Renal cortical epithelial cell (primary cell): Measurements from ENCODE around the gene IFI35. TPM values are rescaled to one million over a fixed set of nuclear protein-coding genes. Genes with fewer than 3 reads are reported as not detected.
"Not testable (repeated sequence)": the region's sequence is repeated elsewhere in the genome, so short reads cannot be mapped to it uniquely, and the experiment has no call there.

ENCODE experiments used
- DNase-seq: peaks from one replicate; pipeline ENCODE4 v3.0.0-alpha.2; 2011; ENCODE audit warnings: low read depth
- total RNA-seq: library from RNA; depleted of rRNA; stranded (reverse); fragments of >200 nt; gene quantifications from 2 replicates; pipeline ENCODE4 v1.2.3, GENCODE V29; 2014

IFI35 gene
- total RNA-seq, 1 donor from 2014 or later, result 14.9 TPM

- peak; percentile 85 for DNase-seq
These were observed 18.1 kb downstream of the IFI35 start, which contains the start of gene RND2 for GRCh38 chr17:43024407-43025289. RND2 (plus strand) TSS chr17:43025231; CDS start chr17:43025348, 117 bp downstream.

DNA sequence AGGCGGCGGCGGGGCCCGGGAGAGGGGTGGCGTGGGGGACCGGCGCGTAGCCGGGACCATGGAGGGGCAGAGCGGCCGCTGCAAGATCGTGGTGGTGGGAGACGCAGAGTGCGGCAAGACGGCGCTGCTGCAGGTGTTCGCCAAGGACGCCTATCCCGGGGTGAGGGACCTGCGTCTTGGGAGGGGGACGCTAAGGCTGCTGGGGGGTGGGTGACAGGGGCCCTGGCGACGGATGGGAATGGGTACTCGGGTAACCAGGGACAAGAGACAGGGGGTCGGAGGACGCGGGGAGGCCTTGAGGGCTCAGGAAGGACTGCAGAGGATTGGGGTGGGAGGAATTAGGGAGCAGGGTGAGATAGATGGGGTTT lies 18.7 kb downstream of the IFI35 start:
- no peak for DNase-seq

GRCh38 chr17:43025766-43026537 lies 19.4 kb downstream of the IFI35 start:
- no peak for DNase-seq

DNA sequence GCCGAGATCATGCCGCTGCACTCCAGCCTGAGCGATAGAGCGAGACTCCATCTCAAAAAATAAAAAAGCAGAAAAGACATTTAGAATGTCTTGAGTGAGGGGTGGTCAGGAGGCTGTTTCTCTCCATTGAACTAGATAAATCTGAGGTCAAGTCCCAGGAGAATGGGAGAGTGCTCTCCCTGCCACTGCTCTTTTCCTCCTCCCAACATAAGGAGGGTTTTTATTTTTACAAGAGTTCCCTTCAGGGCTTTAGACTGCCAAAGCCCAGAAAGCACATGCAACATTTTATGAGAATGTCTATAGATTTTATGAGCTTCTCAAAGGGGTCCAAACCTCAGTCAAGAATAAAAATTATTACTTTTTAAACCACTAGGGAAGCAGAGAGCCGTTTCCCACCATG lies 20.0 kb downstream of the IFI35 start:
- no peak for DNase-seq

DNA sequence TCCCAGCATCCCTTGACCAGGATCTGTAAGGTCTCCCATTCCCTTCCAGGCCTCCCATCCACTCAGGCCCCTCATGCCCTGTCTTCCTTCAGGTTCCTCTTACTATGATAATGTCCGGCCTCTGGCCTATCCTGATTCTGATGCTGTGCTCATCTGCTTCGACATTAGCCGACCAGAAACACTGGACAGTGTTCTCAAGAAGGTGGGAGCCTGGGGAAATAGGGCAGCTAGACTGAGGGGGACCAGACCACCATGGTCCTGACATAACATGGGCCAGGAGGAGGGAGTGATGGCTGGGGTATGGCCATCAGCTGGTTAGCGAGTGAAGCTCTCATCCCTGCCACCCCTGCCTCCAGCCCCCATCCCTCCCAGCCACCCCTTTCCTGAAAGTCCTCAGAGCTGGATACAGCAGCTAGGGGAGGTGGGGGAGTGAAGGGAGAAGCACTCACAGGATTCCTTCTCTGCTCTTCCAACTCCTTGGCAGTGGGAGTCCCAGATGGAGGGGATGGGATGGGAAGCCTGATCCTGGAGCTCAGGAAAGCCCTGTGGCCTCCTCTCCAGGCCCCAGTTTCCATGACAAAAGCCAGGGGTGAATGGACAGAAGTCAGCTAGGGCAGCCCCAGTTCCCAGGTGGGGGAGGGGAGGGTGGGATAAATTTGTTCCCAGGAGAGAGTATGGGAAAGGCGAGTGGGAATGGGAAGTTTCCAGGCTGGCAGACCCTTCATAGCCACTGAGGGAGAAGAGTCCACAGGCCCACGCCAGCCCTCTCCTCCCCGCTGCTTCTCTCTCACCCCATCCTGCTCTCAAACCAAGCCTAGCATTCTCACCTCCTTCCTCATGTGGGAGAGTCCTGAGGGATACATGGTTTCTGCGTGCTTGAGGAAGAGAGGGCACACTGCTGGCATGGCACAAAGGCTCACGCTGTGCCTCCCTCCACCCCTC lies 20.8 kb downstream of the IFI35 start:
- no peak for DNase-seq

- no peak for DNase-seq
These were observed 21.8 kb downstream of the IFI35 start for GRCh38 chr17:43028221-43028861.

DNA sequence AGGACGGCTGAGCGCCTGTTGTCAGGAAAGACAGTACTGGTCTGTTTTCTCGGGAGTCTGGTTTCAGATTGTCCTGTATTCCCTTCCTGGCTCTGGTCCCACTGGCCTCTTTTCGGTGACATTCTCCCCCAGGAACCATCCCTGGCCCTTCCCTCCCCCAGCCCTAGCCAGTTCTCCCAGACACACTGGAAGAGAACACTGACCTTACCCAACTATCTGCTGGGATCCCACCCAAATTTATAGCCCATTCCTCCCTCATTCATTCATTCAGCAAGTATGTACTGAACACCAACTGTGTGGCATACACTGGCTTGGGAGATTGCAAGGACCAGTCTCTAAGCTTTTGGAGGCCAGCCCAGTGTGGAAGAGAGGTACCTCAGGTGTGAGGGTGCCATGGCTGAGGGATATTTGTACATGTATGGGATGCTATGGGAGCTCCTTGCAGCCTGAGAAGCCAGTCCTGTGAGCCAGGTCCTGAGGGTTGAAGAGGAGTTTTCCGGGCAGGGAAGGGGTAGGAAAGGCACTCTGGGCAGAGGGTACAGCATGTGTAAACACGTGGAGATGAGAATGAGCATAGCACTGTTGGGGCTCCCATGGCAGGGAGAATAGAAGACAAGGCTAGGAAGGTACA lies 23.7 kb downstream of the IFI35 start:
- DNase-seq, result no peak

GRCh38 chr17:43031666-43032065 lies 25.1 kb downstream of the IFI35 start:
- DNase-seq, result no peak

GRCh38 chr17:43033948-43034881 lies 27.6 kb downstream of the IFI35 start:
- DNase-seq, result no peak

GRCh38 chr17:43034894-43035293 lies 28.3 kb downstream of the IFI35 start:
- DNase-seq, result no peak

DNA sequence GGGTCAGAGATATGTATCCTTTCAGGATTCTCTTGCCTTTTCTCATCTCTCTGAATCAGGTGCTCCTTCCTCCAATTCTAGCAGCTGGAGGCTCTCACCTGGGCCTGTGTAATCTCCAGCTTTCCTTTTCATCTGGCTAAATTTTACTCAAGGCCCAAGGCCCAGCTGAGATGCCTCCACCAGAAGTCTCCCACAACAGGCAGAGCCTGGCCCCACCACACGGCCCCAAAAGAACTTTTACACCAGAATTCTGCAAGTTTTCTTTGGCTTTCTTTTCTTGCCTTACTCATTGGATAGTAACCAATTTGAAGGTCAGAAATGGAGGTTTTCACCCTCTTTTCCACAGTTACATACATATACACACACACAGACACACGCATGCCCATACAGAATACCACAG lies 33.1 kb downstream of the IFI35 start:
- DNase-seq, result no peak

DNA sequence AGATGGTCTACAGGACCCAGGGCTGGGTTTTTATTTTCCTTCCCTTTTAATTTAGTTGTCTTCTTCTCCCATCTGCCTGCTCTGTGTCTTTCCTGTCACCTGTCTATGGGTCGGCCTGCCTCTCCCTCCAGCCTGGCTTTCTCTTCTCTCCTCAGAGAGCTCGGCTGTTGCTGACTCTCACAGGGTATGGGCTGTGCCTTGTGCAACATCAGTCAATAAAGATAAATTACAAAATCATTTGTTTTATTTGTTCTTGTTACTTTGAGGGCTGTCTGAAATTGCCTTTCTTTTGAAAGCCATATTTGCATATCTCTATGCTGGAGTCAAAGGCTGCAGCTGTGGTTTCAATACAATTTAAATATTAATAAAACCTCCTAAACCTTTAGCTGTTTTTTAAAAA lies 34.1 kb downstream of the IFI35 start:
- DNase-seq, result no peak

DNA sequence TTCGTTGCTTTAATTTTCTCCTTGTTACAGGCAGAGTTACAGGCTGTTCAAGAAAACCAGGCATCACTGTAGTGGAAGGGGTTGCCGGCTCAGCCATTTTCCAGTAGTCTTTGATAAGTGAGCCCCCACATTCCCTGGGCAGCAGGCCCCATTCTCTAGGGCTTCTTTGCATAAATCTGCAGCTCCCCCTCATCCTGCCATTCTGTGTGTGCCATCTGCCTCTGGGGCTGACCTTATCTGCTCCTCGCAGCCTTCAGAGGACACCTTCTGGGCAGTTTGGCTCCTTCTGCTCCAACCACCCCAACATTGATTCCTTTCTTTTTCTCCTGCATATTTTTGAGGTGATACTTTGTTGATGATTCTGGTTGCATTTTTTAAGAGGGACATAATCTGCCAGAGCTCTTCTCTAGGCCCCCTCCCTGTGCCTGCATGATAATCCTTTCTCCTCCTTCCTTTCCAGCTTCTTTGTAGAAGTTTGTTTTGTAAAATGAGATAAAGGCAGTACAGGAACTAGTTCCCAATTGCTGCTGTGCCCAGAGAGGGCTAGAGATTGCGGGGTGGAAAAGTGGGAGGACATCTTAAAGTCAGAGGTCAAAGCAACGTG lies 35.5 kb downstream of the IFI35 start:
- DNase-seq, result no peak

GRCh38 chr17:43043307-43043706 lies 36.7 kb downstream of the IFI35 start:
- no peak for DNase-seq

- no peak for DNase-seq
These were observed 37.4 kb downstream of the IFI35 start for GRCh38 chr17:43044024-43044423.

- DNase-seq, result no peak
These were observed 45.4 kb downstream of the IFI35 start for GRCh38 chr17:43051969-43052368.

DNA sequence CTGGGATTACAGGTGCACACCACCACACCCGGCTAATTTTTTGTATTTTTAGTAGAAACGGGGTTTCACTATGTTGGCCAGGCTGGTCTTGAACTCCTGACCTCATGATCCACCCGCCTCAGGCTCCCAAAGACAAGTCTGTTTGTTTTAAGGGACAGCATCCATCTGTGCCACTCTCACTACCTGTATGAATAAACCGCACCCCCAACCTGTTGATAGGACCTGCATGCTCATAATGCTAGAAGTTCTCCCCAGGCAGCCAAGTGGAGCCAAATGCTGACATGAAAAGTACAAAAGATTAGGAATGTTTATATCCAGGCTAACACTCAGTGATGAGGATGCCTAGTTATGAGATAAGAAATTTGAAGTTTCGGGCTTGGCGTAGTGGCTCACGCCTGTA lies 46.4 kb downstream of the IFI35 start:
- DNase-seq, result not testable (repeated sequence)

DNA sequence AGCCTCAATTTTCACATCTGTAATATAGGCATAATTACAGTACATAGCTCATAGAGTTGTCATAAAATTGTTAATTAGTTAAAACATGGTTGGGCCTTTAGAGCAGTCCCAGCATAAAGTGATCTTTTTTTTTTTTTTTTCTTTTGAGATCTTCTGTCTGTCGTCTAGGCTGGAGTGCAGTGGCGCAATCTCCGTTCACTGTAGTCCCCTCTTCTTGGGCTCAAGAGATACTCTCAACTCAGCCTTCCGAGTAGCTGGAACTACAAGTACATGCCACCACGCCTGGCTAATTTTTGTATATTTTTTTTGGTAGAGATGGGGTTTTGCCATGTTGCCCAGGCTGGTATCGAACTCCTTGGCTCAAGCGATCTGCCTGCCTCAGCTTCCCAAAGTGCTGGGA lies 49.5 kb downstream of the IFI35 start:
- no peak for DNase-seq

GRCh38 chr17:43062984-43063638 lies 56.5 kb downstream of the IFI35 start:
- no peak for DNase-seq
